Endometrial microvascular endothelial cells (primary cell): Measurements from ENCODE around the gene POU4F2. TPM values are rescaled to one million over a fixed set of nuclear protein-coding genes. Genes with fewer than 3 reads are reported as not detected.
"Not testable (repeated sequence)": the region's sequence is repeated elsewhere in the genome, so short reads cannot be mapped to it uniquely, and the experiment has no call there.

Source experiments
- in situ Hi-C: cut with HindIII; loops from 2 replicates; pipeline ENCODE4 v1.10.0; 2017; ENCODE audit warnings: low sequenced_read_pairs, low pct_unique_long_range_greater_than_20kb; ENCODE audit errors: inconsistent ontology term
- total RNA-seq: library from RNA; depleted of rRNA; stranded (reverse); fragments of >200 nt; gene quantifications from one replicate; pipeline ENCODE4 v1.2.3, GENCODE V29; 2015; ENCODE audit errors: inconsistent ontology term

POU4F2 gene
- total RNA-seq, 1 donor from 2014 or later, result not detected

DNA sequence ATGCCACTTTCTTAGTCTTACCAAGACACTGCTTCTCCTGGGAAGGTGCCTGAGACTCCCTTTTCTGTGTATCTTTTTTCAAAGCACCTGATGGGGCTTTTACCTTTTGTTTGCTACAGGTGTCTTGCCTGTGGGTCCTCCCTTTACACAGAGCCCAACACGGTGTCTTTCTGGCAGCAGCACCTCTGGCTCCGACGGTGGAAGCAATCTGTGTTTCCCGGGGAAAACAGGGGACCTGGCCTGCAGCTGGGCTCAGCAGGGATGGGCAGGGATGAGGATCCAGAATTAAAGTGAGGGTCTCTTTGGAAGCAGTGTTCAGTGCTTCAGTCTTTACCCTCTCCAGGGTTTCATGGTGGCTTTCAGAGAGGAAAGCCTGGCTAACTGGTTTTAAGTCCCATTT is 11.3 kb downstream of the POU4F2 start:
- in situ Hi-C loops, result no loop called here

GRCh38 chr4:146654687-146655520 is 16.2 kb downstream of the POU4F2 start:
- in situ Hi-C loops, result no loop called here

DNA sequence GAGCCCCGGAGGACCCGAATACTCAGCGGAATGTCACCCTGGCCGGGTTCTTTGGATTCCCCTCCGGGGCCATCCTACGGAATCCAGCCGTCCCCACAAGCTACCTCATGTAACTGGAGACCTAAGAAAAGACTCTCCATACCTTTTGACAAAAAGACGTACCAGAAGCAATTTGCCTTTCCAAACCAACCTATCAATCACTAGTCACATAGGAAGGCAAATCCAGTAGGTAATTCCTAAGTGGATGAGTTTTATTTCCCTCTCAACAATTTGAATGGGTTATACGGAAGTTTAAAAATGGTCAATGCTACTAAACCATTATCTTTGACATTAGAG is 16.8 kb downstream of the POU4F2 start:
- in situ Hi-C loops, result no loop called here

DNA sequence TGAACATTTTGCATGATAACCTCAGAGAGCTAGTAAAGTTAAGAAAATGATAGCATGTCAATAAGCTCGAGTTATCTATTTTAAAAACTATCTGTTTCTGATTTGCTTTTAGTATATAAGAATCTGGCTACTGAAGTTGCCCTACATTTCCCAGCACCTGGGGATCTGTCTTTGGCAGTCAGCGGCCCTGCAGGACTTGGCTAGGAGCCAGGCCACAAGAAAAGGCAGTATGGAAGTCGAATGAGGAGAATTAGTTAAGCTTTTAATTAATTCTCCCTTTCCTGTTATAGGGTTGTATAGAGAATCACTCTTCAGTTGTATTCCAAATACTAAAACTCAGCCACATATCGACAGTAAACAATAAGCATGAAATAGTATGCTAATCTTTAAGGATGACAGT is 22.7 kb downstream of the POU4F2 start:
- in situ Hi-C loops, result no loop called here

DNA sequence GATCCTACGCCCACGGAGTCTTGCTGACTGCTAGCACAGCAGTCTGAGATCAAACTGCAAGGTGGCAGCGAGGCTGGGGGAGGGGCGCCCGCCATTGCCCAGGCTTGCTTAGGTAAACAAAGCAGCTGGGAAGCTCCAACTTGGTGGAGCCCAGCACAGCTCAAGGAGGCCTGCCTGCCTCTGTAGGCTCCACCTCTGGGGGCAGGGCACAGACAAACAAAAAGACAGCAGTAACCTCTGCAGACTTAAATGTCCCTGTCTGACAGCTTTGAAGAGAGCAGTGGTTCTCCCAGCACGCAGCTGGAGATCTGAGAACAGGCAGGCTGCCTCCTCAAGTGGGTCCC is 25.2 kb downstream of the POU4F2 start:
- in situ Hi-C loops, result not testable (repeated sequence)

DNA sequence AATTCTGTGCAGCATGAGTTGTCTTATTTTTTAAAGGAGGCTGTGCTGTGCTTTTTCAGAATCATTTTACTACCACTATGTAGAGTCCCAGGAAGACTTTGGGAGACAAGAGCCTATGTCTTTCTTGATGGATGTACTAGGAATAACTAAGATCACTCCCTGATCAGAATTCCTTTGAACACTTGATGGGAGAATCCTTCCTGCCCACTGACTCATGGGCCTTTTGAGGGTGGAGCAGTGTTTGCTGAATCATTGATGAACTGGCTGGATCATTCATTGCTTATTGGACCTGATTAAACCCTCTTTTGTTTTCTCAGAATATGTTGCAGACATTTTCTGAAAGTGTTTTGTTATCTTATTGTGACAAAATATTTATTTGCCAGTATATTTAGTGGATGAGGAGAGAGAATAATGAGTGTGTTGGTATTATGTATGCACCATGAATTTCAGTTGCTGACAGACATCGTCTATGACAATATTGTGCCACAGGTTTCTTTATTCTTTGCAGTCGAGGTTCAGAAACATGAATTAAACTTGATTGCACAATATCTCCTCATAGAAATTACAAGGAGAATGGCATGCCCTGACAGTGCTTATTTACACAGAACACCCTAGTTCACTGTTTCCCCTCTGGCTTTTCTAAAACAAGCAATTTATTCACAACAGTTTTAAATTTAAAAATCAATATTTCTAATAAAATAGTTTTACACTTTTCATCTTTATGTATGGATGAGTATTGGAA is 36.3 kb downstream of the POU4F2 start:
- in situ Hi-C loops, result no loop called here

Other genes starting within 250 kb of the POU4F2 start
- 9.7 TPM for gene SLC10A7, start 117.0 kb upstream of the POU4F2 start, total RNA-seq